RKO (cell line): ENCODE data around the gene MFRP.
A peak's percentile ranks its signal among the peaks of the same experiment; 100 is the strongest.
"Not testable (repeated sequence)": the region's sequence is repeated elsewhere in the genome, so short reads cannot be mapped to it uniquely, and the experiment has no call there.

ENCODE experiments used
- DNase-seq: peaks from one replicate; pipeline ENCODE4 v3.0.0-alpha.2; 2016; ENCODE audit warnings: low spot score

MFRP gene

DNA sequence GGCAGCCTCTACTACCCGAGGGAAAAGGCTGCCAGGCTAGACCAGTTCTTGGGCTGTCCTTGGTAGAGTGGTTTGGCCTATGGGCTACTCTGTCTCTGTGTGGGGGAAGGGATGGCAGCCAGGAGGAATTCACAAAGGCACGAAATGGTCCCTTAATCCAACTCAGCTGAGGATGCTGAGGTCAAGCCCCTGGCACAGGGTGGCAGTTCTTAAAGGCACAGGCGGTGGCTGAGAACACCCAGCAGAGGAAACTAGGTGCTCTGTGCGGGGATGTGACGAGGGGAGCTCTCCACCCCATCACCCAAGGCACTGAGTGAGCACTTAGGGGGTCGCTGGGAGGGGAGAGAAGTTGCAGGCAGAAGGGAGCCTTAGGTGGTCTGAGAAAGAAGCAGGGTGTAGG, at the start of gene MFRP:
MFRP (minus strand) TSS at position 101 of the 400 bp plus-strand sequence. CDS start 192 bp downstream, outside the sequence.
- no peak for DNase-seq

DNA sequence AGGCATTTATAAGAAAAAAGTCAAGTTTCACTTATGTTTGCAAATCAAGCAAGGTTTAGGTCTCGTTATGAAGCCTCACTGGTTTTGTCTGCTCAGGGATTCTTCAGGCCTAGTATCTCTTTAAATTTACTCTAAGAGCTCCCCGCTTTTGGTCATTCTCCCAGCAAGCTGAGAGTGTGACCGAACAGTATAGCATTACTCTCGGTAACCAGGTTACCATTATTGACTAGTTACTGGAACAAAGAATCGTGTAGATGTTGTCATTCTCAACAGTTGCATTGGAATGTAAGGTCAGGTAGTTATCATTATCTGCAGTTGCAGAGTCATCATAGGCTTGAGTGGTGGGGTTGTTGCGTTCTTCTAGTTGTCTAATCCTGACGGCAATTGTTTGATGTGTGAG, 44.8 kb upstream of the MFRP start:
- no peak for DNase-seq

DNA sequence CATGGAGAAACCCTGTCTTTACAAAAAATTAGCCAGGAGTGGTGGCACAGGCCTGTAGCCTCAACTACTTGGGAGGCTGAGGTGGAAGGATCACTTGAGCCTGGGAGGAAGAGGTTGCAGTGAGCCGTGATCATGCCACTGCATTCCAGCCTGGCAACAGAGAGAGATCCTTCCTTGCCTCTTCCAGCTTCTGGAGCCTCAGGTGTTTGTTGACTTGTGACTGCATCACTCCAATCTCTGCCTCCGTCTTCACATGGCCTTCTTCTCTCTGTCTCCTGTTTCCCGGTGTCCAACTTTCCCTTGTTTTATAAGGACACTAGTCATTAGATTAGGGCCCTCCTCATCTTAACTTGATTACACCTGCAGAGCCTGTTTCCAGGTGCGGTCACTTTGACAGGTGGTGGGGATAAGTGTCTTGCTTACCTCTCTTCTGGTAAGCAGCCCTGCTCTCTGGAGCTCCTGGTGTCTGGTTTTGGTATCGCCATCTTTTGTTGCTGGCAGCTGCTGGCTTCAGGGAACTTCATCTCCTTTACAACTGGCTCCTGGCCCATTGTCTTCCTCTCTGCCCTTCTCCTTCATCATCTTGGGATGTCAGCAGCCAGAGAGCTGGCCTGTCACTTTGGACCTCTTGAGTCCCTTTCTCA, 43.2 kb upstream of the MFRP start:
- DNase-seq = no peak

GRCh38 chr11:119388103-119388502, 41.6 kb upstream of the MFRP start:
- no peak for DNase-seq

- DNase-seq = no peak
These were observed 37.8 kb upstream of the MFRP start for GRCh38 chr11:119384332-119384731.

GRCh38 chr11:119382513-119382912, 36.0 kb upstream of the MFRP start:
- DNase-seq = not testable (repeated sequence)

DNA sequence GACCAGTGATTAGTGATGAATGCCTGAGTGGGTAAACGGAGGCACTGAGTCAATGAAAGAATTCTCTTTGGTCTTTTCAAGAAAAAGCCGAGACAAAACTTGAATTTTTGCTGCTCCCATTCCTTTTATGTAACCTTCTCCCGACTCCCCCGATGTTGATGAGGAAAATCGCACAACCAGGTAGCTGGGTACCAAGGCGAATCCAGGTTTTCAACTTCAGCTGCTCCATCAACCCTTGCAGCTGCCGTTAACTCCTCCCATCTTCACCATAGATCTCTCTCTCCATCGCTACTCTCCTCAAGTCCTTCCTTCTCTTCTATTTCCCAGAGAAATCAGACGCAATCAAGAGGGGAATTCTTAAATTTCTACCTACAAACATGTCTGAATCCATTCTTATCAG, 35.6 kb upstream of the MFRP start:
- DNase-seq = no peak

GRCh38 chr11:119381181-119381988, 34.9 kb upstream of the MFRP start, which contains the start of gene USP2:
Gene USP2 (minus strand): TSS chr11:119381690. CDS start chr11:119373480, 8,210 bp downstream.
- peak; percentile 96 for DNase-seq

DNA sequence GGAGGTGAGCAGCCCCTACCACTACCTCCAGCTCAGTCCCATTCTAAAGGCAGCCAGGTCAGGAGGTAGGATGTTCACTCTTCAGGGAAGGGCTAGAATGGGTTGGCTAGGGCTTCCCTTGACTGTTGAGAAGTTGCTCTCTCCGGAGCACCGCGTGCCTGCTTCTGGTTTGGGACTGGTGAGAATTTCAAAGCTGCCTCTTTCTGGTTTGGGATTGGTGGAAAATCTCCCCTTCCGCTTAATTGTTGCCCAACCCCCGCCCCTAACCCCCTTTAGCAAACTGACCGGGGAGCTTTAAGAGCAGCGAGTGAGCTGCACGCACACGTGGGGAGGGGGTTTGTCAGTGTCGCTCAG, 34.3 kb upstream of the MFRP start:
- no peak for DNase-seq

- DNase-seq = no peak
These were observed 33.8 kb upstream of the MFRP start for GRCh38 chr11:119380160-119380826.

- no peak for DNase-seq
These were observed 32.5 kb upstream of the MFRP start for GRCh38 chr11:119378851-119379465.

DNA sequence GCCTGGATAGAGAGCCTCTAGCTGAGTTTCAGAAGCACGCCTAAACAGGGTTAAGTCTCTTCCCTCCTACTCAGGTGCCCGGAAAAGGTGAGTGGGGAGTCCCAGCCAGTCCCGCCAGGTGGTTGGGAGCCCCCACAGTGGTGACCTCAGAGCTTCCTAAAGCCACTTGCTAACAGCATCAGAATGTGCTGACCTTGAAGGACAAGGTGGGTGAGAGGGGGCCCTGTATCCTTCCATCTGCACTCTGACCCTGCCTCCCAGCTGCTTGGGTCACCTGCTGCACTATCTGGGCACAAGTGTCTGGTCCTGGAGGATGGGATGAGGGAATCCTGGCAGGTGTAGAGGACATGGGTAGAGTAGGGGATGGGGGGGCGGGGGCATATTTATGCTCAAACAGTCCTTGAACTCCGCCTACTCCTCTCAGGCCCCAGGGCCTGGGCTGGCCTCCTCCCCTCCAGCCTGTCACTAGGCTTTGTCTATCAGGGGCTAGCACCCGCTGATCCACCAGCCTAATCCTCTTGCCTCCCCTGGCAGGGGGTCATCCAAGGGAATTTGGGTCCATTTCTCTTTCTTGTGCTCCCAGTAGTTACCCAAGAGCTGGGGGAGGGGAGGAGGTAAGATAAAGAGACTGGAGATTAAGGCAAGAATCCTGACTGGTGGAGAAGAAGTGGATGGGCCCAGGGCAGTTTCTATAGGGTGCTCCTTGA, 31.6 kb upstream of the MFRP start:
- no peak for DNase-seq

DNA sequence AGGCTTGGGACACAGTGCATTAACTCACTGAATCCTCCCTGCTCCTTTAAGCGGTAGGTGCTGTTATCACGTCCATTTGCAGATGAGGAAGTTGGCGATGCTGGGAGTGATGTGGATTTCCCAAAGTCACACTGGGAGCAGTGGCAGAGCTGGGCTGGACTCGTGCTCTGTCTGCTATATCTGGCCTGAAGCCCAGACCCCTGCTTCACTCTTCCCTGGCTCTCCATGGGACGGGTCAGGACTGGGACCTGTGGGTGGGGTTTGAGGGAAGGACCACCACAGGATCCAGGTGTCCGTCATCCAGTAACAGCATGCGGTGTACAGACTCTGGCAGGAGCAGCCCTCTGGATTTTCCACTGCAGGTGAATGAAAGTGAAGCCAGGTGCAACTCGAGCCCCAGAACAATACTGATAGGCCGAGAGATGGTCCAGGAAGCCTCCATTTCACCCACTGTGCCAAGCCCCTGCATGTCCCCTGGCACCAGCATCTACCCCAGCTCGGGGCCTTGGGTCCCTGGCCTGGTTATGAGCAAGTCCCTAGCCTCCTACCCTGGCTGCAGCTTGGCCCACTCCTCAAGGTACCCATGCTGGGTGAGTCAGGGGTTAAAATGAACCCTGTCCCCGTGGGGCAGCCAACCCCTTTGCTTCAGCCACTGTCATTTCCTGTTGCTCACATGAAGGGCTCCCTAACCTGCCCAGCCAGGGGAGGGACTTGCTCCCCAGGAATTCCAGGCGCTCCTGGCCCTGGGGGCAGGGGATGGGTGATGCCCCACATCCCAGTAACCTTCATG, 30.8 kb upstream of the MFRP start:
- no peak for DNase-seq

DNA sequence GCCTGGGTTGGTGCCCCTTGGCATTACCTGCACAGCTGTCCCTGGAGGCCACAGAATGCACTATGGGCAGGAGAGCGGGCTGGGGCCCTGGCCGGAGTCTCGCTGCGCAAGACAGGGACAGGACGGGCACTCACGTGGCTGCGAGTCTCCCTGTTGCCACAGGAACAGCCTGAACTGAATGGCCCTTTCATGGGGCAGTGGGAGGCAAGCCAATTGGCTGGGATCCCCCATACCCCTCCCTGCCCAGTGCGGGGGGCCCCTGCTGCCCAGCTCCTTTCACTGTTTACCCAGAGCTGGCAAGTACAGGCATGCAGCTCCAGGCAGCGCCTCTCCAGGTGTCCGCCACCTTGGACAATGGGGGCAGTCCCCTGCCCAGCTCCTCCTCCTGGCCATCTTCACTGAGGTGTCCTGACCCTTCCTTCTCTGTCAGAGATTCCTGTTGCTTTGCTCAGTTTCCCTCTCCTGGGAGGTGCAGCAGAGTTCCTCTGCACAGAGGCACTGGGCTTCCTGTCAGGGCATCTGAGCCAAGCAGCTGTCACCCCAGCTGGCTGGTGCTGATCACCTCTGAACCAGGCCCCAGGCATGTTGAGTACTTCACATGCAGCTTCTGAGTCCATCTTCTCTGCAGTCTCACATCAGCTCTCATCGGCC, 29.8 kb upstream of the MFRP start:
- no peak for DNase-seq

DNA sequence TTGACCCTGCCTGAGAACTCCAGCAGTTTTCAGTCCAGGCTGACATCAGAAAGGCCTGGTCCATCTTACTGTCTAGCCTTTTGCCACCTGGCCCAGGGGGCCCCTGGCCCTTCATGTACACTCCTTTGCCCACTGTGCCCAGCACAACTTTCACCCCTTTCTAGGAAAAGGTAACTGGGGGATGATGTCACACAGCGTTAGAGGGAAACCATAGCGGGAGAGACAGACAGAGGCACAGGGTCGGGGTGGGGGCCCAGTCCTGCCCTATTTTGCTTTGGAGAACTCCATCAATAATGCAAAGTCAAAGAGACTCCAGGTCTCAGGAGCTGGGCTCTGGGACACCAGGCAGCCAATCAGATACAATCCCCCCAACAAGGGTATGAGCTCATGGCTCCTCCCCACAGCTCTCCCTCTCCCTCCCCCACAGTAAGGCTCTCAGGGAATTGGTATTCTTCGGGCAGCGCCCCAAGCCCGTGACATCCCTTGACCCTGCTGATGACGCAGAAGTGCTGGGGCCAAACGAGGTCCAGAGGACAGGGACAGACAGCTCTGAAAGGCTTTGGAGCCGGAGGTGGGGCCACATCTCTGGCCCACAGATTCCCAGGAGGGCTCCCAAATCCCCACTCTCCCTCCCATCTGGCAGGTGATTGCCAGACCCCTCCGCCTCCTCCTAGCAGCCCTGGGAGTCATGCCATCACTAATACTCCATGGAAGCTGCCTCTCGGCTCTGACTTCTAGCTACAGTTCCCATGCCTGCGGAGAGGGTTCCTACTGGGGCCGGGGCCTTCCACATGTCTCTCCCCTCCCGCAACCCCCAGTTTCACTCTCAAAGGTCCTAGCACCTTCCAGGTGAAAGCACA, 29.1 kb upstream of the MFRP start:
- no peak for DNase-seq

DNA sequence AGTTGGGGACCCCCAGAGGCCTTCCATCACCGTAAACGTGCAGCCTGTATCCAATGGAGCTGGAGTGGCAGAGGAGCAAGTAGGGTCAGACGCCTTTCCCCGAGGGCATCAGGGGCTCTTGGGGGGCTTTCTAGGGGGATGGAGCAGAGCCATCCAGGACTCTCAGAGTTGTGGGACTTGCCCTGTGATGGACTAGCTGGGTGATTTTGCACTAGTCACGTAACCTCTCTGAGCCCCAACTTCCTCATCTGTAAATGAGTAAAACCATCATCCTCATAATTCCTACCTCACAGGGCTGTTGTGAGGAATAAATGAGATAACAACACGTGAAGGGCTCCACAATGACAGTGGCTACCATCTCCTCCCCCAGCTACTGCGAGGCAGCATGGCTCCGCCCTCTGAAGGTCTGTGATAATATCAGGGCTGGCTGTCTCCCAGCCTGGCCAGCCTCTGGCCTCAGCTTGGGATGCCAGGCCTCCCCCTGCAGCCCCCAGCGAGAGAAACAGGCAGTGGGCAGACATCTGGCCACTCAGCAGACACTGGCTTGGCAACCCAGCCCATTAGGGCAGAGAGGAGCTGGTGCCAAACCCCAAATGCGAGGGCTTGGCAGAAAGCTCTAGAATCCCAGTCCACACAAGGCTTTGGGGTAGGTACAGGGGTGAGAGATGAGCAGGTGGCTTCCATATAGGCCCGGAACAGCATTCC, 28.3 kb upstream of the MFRP start:
- no peak for DNase-seq

GRCh38 chr11:119373921-119374631, 27.6 kb upstream of the MFRP start:
- DNase-seq = peak; percentile 65
